SW480 (cell line): Measurements from ENCODE around the gene GAS2L1.
A peak's percentile ranks its signal among the peaks of the same experiment; 100 is the strongest.

Experiments
- DNase-seq: peaks from one replicate; pipeline ENCODE4 v3.0.0-alpha.2; 2016; ENCODE audit warnings: low spot score

GAS2L1 gene

DNA sequence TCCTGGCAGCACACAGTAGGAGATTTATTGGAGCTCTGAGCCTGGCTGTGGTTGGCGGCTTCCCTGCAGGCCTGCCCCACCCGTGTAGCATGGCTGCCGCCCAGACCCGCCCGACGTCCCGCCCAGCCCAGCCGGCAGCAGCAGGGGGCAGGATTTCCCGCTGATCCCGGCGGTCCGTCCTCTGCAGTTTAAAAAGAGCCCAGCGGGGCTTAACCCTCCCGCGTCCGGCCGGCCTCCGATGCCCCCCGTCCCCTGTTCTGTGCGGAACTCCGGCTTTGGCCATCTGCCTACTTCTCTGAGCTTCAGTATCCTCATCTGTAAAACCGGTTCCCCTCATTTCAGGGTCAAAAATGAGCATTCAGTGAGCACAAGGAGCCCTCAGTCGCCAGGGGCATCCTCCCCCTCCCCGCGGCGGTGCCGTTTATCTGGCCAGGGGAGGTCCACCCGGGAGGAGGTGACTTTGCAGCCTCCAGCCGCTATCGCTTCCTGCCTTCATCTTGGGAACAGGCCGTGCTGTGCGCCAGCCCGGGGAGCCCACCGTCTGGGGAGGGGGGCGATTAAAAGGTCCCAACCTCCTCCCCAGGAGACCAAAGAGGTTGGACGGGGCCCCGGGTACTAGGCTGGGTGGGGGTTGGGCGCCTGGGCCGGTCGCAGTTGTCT lies at the start of gene GAS2L1:
TSS of gene GAS2L1 (plus strand) at position 476 of the 660 bp plus-strand sequence. CDS start 1,456 bp downstream, outside the sequence.
- DNase-seq = peak; percentile 72

DNA sequence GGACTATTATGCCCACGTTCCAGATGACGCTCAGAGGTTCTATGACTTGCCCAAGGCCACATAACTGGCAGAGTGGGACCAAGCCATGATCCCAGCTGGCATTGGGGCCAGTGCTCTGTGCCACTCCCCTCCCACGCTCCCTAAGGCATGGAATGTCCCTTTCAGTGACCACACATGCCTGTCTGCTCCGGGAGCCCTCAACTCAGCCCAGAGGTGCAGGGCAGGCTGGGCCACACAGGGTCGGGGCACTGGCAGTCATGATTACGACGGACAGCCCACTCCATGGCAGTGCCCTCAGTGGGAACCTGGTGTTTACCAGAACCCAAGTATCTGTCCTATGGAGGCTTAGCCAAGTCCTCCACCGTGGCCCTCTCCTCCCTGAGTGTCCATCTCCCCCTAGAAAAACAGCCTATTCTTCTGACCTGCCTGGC lies 48.7 kb upstream of the GAS2L1 start:
- DNase-seq = no peak

DNA sequence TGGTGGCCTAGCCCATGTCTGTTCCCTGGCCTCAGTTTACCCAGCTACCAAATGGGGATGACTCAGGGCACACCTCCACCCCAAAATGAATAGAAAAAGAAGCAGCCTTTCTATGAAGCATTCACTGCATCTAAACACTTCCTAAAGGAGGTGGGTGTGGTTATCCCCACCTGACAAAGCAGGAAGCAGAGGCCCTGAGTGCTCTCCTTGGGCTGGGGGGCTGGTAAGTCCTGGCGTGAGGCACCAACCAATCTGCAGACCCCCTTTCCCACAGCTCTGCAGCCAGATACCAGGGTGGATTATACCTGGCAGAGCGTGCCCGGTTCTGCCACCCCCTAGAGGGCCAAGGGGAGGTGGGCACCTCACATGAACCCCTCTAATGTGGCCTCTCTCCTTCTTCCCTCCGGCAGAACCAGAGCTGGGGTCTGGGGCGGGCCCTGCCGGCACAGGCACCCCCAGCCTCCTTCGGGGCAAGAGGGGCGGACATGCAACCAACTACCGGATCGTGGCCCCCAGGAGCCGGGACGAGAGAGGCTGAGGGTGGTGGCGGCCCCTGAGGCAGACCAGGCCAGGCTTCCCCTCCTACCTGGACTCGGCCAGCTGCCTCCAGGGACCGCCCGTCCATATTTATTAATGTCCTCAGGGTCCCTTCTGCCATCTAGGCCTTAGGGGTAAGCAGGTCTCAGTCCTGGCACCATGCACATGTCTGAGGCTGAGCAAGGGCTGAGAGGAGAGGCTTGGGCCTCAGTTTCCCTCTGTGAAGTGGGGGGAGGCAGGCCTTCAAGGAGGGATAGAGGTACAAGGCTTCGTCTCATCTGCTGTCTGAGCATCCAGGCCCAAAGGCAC lies 47.8 kb upstream of the GAS2L1 start:
- no peak for DNase-seq

DNA sequence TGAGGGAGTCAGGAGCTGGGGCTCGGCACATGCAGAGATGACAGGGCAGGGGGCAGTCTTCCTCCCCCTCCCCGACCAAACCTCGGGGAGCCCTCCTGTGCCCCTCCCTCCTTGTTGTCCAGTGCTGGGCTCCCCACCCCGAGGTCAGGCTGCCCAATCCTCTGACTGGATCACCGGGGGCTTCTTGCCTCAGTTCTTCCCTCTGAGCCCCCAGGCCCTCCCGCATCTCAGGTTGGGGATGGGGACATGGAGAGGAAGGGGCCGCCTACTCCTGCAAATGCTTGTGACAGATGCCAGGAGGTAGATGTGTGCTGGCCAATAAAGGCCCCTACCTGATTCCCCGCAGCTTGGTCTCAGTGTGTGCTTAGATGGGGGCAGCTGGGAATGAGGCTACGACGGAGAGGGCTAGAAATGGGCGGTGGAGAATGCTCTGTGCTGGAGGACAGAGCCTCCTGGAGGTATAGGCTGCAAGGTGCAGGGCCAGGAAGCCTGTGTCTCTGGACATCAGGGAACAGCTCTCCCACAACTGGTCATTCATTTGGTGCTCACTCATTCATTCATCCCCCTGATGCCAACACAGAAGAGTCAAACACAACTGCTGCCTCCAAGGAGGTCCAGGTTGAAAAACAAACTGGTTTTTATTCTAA lies 47.1 kb upstream of the GAS2L1 start:
- DNase-seq = no peak

DNA sequence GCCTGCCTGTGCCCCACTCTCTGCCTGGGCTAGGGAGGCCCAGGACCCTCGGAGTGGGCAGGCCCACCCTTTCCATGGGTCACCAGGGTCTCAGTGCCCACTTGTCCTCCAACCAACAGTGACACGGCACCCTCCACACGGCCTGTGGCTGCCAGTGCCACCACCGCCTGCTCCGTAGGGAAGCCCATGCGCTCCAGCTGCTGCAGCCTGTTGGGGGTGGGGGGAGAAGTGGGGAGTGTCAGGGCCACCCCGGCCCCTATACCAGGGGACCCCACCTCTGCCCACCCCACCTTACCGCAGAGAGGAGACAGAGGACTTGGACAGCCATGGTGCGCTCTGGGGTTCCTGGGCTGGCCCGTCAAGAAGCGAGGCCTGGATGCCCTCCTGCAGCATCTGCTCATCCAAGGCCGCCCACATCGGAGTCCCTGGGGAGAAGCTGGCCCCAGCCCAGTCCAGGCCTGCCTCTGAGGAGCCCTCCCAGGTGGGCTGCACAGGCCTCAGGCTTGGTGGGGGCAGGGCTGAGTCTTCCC lies 46.4 kb upstream of the GAS2L1 start:
- DNase-seq = no peak

DNA sequence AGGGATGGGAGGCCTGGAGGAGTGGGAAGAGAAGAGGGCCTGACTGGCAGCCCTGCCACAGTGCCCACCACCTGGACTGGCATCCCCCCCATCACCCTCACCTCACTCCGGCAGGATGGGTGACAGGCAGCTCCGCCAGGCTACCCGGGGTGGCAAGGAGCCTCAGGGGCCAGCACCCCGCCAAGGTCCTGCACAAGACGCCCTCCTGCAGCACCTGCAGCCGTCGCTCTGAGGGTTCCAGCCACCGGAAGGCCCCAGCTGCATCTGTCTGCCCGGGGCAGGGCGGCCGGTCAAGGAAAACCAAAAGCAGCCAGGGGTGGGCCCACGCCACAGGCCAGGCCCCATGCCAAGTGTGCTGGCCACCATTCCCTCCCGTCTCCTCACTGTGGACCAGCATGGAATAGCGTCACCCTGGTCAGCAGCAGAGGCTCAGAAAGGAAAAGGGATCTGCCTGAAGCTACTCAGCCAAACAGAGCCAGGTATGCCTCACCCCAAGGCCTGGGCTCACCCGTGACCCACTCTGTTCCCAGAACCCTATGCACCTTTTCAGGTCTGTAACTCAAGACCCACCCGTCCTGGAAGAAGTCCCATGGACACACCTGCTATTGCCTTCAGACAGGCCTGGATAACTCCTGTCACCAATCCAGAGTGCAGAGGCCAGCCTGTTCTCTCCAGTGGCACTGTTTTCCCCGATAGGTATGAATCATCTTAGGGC lies 45.7 kb upstream of the GAS2L1 start:
- no peak for DNase-seq

DNA sequence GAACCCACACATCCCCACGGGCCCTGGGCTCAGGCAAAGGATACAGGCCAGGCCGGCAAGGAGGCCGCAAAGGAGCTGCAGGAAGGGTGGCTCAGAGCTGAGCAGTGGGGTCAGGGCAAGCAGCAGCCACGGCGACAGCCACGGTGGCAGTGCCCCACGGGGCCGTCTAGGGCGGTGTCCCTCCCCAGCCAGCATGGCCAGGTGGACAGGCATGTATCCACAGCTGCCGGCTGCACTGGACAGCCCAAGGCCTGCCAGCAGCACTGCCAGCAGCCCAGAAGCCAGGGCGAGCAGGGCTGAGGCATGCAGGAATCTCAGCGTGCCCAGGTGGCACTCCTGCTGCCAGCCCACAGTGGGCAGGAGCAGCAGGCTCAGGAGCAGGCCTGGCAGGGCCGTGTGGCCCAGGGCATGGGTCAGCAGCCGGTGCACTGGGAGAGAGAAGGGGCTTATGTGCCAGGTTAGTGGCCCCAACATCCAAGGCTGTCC lies 42.6 kb upstream of the GAS2L1 start:
- DNase-seq = no peak

DNA sequence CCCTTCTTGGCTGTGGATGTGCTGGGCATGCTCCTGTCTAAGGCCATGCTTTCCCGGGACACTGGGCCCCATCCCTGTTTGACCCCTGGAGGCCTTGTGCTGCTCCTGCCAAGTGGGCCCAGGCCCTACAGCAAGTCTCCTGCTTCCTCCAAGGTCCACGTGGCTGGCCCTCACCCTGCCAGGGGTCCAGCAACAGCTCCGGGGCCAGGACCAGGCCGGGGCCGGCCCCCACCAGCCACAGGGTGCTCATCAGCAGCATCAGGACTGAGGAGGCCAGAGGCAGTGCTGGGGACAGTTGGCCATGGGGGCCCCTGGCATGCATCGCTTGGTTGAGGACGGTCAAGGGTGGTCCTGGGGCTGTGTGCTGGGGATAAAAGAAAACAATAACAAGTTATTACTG lies 41.1 kb upstream of the GAS2L1 start:
- no peak for DNase-seq

DNA sequence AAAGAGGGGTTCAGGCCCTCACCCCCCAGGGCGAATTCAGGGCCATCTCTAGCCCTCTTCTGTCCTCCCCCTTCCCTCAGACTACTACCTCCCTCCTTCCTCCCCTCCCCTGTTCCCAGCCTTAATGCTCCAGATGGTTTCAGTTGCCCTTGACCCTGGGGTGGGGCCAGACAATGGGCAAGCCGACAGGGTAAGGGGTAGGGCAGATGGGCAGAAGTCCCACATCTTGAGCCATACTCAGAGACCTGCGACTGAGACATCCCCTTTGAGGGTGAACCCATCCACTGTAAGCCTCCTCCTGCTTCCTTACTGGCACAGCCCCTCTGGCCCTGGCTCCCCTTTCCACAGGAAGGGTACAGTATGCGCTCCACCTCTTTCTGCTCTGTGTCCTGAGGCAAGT lies 40.5 kb upstream of the GAS2L1 start:
- DNase-seq = no peak

DNA sequence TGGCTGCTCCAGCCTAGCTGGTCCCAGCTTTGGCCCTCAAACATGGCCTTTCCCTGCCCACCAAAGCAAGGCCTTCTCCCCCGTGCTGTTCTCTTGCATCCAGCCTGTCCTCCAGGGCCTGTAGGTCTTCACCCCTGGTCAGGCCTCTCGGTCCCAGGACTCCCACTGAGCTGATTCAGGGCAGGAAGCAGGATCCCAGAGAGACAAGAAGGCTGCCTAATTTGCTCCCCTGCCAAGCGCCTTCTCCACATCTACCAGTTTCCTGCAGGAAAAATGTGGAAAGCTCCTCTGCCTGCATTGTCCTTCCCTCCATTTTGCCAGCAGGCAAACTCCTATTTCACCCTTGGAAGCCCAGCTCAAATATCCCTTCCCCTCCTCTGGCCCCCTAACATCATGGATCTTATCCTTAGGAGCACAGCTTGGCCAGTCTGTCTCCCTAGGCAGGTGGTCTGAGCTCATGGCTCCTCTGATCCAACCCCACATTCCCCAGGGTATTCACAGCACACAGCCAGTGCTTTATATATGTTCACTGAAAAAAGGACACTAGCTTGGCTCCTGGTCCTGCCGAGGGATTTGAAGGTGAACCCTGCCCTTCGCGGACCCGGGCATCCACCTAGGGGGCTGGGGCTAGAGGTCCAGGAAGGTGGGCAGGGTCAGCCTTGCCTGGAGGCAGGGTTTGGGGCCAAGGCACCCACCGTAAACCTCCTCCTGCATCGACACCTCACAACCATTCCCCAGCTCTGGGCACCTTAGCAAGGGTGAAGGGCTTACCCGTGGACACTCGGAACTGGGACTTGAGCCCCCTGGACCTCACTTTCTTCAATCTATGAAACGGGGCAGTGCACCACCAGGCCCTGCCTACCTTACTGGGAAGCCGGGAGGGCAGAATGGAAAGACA lies 39.6 kb upstream of the GAS2L1 start:
- no peak for DNase-seq

DNA sequence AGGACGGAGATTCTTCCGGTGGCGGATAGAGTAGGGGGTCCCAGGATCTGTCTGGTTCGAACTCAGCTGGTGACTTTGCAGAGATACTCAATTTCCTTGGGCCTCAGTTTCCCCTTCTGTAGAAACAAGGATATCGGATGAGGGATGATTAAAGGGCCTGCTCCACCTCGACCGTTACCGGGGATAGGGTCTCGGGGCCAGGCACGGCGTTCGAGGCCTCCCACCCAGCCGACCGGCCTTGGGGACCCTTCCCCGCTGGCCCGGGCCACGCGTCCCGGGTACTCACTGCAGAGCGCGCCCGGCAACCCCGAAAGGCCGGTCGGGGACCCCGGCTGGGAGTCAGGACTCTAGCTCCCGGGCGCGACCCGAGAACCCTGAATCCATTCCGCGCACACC lies 39.0 kb upstream of the GAS2L1 start:
- no peak for DNase-seq

DNA sequence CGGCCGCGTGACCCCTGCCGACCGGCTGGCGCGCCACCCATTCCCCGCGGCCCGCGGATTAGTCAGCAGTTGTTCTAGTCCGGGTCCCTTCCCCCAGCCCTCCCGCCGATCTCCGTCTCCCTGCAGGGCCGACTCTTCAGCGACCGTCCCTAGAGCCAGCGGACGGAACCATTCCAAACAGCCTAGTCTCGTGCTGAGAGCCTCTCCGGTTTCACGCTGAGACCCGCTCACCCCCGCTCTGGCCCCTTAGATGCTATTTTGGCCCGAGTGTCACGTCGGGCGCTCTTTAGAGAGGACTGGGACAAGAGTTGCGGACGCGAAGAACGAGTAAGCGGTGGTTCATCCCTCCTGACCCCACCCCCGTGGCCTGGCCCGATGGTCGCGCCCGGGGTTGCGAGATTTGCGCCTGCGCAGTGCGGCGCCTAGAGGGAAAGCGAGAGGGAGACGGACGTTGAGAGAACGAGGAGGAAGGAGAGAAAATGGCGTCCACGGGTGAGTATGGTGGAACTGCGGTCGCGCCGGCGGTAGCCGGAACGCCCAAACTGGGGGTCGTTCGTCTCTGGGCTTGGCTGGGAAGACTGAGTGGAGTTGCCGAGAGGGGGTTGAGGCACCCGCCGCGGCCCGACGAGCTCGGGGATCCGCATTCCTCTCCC lies 38.5 kb upstream of the GAS2L1 start, which contains the start of the genes EWSR1 and RHBDD3:
TSS of gene EWSR1 (plus strand) at position 411 of the 653 bp plus-strand sequence. CDS start at position 480, 69 bp downstream.
TSS of gene RHBDD3 (minus strand) at position 124 of the 653 bp plus-strand sequence. CDS start 2,355 bp downstream, outside the sequence.
- DNase-seq = peak; percentile 94

DNA sequence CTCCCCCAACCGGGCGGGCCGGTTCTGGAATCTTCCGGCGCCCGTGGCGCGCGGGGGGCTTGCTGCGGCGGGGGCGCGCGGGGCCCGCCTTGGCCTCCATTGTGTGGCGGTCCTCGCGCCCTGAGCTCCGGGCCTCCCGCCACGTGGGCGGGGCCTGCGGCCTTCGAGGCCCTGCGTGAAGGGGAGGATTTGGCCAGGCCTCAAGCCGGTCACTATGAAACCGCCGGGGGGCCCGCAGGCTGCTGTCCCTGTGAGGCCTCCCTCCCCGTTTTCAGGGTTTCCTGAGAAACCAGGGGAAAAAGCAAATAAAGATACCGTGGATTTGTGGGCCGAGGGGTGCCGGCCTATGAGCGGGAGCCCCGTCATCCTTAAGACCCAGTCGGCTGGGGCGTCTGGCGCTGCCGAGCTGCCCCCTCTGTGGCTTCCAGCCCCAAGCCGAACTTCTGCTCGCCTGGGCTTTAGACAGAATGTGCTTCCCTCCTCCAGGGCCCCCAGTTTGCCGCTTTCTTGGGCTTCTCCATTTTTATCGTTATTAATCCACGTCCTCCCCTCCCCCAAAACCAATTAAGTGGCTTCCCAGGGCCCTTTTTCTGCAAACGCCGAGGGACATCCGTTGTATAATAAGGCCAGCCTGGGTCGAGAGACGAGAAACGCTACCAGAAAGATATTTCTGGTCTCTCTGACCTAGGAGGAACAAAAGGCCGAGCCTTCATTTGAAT lies 37.8 kb upstream of the GAS2L1 start:
- no peak for DNase-seq

DNA sequence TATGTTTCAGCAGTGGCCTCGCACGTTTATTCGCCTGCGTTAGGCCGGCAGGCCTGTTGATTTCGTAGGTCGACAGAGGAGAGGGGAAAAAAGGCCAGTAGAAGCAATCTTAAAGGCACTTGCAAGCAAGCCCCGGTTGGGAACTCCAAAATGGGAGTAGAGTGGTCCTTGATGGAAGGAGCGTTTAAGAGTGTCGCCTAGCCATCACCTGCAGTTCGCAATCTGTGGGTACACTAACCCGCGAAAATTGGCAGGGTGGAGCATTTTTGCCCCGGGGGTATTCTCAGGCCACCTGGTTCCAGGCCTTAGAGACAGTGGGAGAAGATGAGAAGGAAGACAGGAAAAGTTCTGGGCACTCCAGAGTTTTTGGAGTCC lies 37.2 kb upstream of the GAS2L1 start:
- DNase-seq = no peak

DNA sequence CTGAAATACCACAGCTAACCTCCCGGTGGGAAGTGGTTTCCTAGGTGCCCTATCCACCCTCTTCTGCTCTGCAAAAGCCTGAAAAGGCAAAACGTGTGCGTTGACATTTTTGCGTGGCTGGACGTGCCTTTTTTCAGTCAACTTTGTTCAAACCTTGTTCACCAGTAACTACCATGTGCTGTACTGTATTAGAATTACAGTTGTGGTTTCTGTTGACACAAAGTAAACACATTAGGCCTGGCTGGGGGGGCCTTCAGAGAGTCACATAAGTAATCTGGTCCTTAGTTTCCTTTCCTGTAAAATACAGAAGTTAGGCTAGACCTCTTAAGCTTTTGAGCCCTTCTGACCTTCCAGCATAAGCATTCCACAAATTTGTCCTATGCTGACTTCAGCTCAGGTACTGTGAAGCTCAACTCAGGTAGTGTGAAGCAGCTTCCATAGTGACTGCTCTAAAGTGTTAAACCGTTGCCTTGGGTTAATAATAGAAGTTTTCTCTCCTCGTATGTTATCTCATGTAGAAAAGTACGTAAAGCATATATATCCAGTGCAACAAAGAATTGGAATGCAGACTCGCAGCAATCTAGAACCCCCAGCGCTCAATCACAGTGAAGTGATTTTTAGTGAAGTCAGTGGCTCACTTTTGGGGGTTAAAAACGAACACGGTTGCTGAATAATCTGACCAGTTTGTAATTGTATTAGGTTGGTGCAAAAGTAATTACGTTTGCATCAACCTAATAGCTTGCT lies 36.5 kb upstream of the GAS2L1 start:
- DNase-seq = no peak

DNA sequence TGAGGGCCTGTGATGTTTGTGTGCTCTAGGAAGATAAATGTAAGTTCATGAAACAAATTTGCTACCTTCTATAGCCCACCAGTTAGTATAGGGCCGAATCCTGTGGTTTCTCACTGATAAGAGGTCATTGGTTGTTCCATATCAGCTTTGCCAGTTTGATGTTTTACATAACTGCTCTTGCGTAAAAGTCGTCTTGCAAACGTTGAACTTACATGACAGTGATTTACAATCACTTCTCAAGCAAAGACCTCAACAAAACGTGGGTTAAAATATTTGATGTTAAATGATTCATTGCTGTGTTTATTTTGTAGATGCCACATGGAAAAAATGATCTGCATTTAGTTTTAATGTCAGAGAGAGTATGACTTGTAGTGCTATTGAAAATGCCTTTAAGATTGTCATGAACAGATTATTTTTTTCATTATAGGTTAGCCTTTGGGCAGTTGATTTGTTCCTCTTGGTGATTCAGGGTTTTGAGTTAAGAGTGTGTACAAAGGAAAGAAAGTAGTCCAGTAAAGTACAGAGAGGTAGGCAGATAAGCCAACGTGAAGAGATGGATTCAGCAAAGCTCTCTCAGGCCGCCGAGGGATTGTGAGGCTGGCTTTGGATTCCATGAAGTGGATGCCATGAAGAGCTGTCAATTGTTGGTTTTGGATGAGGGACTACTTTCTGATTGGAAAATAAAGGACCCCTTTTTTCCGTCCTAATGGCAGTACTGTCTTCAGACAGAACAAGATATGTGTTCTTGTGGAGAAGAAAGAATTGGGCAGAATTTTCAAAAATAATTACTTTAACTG lies 35.8 kb upstream of the GAS2L1 start:
- no peak for DNase-seq

DNA sequence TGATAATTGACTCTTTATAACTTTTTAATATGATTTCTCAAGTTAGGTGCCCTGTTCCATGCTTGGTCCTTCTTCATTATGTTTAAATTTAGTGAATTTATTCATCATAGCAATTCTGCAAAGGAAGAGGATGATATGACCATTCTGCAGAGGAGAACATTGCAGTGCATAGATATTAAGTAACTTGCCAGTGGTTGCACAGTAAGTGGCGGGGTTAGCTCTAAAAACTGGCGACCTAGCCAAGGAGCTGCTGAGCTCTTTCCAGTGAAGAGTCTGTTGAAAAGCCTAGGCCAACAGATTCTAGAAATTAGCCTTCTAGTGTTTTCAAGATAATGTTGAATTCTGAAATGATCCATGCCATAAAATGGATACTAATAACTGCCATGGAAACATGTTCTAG lies 33.8 kb upstream of the GAS2L1 start:
- DNase-seq = no peak

DNA sequence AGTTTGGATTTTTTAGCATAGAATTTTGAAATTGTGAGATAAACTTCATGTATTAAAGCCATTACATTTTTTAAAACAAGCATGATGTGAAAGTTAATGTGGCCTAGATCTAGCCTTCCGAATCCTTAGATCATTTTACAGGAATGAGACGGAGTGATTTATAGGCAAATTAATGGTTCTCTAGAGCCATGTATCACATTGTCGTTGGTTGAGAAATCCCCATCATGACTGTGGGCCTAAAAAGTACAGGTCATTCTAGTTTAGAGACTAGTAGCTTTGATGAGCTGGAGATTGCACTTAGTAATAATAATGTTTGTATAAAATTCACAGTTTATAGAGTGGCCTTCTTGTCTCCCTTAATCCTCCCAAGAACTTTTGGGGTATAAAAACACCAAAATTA lies 31.3 kb upstream of the GAS2L1 start:
- DNase-seq = no peak
